Suppressor macrophage treated with lipopolysaccharide for 4 hours (primary cell): ENCODE measurements around the gene MFGE8.

Experiments used
- DNase-seq: peaks from one replicate; pipeline ENCODE4 v3.0.0-alpha.2; 2020

The MFGE8 gene

GRCh38 chr15:88897456-88898194, 15.6 kb downstream of the MFGE8 start:
- peak; percentile 83 for DNase-seq

- no peak for DNase-seq
Observed at GRCh38 chr15:88897142-88897455, 16.1 kb downstream of the MFGE8 start.

- no peak for DNase-seq
Observed at GRCh38 chr15:88896333-88897033, 16.7 kb downstream of the MFGE8 start.

- DNase-seq, result peak; percentile 82
Observed at GRCh38 chr15:88894819-88895767, 18.1 kb downstream of the MFGE8 start, which contains the start of gene HAPLN3. Gene HAPLN3, minus strand, starts transcription at chr15:88895544. Its CDS starts 8,246 bp downstream, at chr15:88887298.

- peak; percentile 44 for DNase-seq
Observed at GRCh38 chr15:88894348-88894818, 18.8 kb downstream of the MFGE8 start.

GRCh38 chr15:88891540-88892254, 21.5 kb downstream of the MFGE8 start:
- no peak for DNase-seq

GRCh38 chr15:88890495-88890894, 22.7 kb downstream of the MFGE8 start:
- DNase-seq, result no peak

- DNase-seq, result no peak
Observed at GRCh38 chr15:88888719-88889118, 24.5 kb downstream of the MFGE8 start.

- DNase-seq, result no peak
Observed at GRCh38 chr15:88887068-88887580, 26.1 kb downstream of the MFGE8 start.

- no peak for DNase-seq
Observed at GRCh38 chr15:88882785-88883184, 30.4 kb downstream of the MFGE8 start.

- no peak for DNase-seq
Observed at GRCh38 chr15:88881775-88882174, 31.4 kb downstream of the MFGE8 start.

GRCh38 chr15:88880944-88881740, 32.0 kb downstream of the MFGE8 start:
- DNase-seq, result no peak

- DNase-seq, result peak; percentile 23
Observed at GRCh38 chr15:88878720-88879184, 34.4 kb downstream of the MFGE8 start.

GRCh38 chr15:88877906-88878305, 35.3 kb downstream of the MFGE8 start:
- no peak for DNase-seq

GRCh38 chr15:88877415-88877814, 35.8 kb downstream of the MFGE8 start:
- no peak for DNase-seq

- DNase-seq, result no peak
Observed at GRCh38 chr15:88876573-88876972, 36.6 kb downstream of the MFGE8 start.

- DNase-seq, result no peak
Observed at GRCh38 chr15:88874684-88875083, 38.5 kb downstream of the MFGE8 start.

- no peak for DNase-seq
Observed at GRCh38 chr15:88874275-88874674, 38.9 kb downstream of the MFGE8 start.

- no peak for DNase-seq
Observed at GRCh38 chr15:88873786-88874185, 39.4 kb downstream of the MFGE8 start.

- DNase-seq, result no peak
Observed at GRCh38 chr15:88872706-88873105, 40.5 kb downstream of the MFGE8 start.

GRCh38 chr15:88872106-88872505, 41.1 kb downstream of the MFGE8 start:
- no peak for DNase-seq
